Measurements from ENCODE around the gene KPNA5. TPM values are rescaled to one million over a fixed set of nuclear protein-coding genes. Genes with fewer than 3 reads are reported as not detected.

The KPNA5 gene
- total RNA-seq, 2 experiments from 2014 or later = 10.3 to 10.9 TPM

- Mint-ChIP-seq H3K27me3 (no peaks in the 10 kb centered on the region), H3K4me1 (ENCODE audit: low read depth) (peaks cover 43% of the 10 kb centered on the region), H3K36me3 (ENCODE audit: low read depth) (peaks cover 24% of the 10 kb centered on the region), H3K27ac (peak overlapping the region; percentile 8), H3K4me3 (peak overlapping the region; percentile 65), H3K9me3 (no peaks in the 10 kb centered on the region)
- intact Hi-C loops (cut with micrococcal nuclease) = no loop called here
- ChIA-PET POLR2A (interaction anchor here (4.6 kb wide), 1 partner anchor 17 kb away, joined by 42 read pairs; the partner anchor contains the start of gene KPNA5), CTCF (interaction anchor here (1.1 kb wide), 1 partner anchor 21 kb away, joined by 3 read pairs; no protein-coding TSS in a partner anchor)
- ATAC-seq (no peak), DNase-seq (no peak)
- TF ChIP-seq CTCF (IDR thresholded peaks at IDR 0.05) = no peak
Measured at GRCh38 chr6:116665464-116665863, 15.5 kb upstream of the KPNA5 start.

- TF ChIP-seq CTCF (IDR thresholded peaks at IDR 0.05) = no peak
- peaks cover 37% of the 10 kb centered on the region for H3K4me1 Mint-ChIP-seq (ENCODE audit: low read depth)
- intact Hi-C loops (cut with micrococcal nuclease) = no loop called here
- peak overlapping the region; percentile 90 for H3K4me3 Mint-ChIP-seq
- DNase-seq (no peak), ATAC-seq (peak; percentile 17)
- peak overlapping the region; percentile 56 for H3K27ac Mint-ChIP-seq
- ChIA-PET POLR2A (interaction anchor here (0.6 to 4.6 kb wide), 4 partner anchors 8 to 96 kb away, joined by 3 to 42 read pairs (median 4); partner anchors contain the start of genes KPNA5, RSPH4A and RWDD1), CTCF (no interaction called here)
- H3K27me3 Mint-ChIP-seq = no peaks in the 10 kb centered on the region
- H3K9me3 Mint-ChIP-seq = no peaks in the 10 kb centered on the region
- H3K36me3 Mint-ChIP-seq (ENCODE audit: low read depth) = peaks cover 24% of the 10 kb centered on the region
Measured at GRCh38 chr6:116666869-116667268, 14.1 kb upstream of the KPNA5 start.

GRCh38 chr6:116667623-116668022, 13.4 kb upstream of the KPNA5 start:
- Mint-ChIP-seq H3K4me3 (peak overlapping the region; percentile 90), H3K4me1 (ENCODE audit: low read depth) (peaks cover 31% of the 10 kb centered on the region), H3K9me3 (no peaks in the 10 kb centered on the region), H3K36me3 (ENCODE audit: low read depth) (peaks cover 24% of the 10 kb centered on the region), H3K27me3 (no peaks in the 10 kb centered on the region), H3K27ac (peak overlapping the region; percentile 98)
- ChIA-PET POLR2A (interaction anchor here (0.6 to 4.6 kb wide), 6 partner anchors 9 to 96 kb away, joined by 3 to 42 read pairs (median 4); partner anchors contain the start of genes KPNA5, RSPH4A and RWDD1), CTCF (interaction anchor here (1.2 kb wide), 1 partner anchor 22 kb away, joined by 3 read pairs; no protein-coding TSS in a partner anchor)
- TF ChIP-seq CTCF (IDR thresholded peaks at IDR 0.05) = no peak
- DNase-seq = no peak
- no peak for ATAC-seq
- intact Hi-C loops (cut with micrococcal nuclease) = no loop called here

- Mint-ChIP-seq H3K36me3 (ENCODE audit: low read depth) (no peaks in the 10 kb centered on the region), H3K27ac (no peak overlapping the region), H3K27me3 (no peaks in the 10 kb centered on the region), H3K4me1 (ENCODE audit: low read depth) (peaks cover 1% of the 10 kb centered on the region), H3K4me3 (no peak overlapping the region), H3K9me3 (no peaks in the 10 kb centered on the region)
- CTCF ChIA-PET = interaction anchor here (1.5 kb wide), 1 partner anchor 101 kb away, joined by 3 read pairs; the partner anchor contains the start of gene RWDD1
- ATAC-seq = no peak
- no peak for DNase-seq
- intact Hi-C loops (cut with micrococcal nuclease) = no loop called here
- POLR2A ChIA-PET = interaction anchor here (0.6 to 1.8 kb wide), 2 partner anchors 8 to 99 kb away, joined by 3 to 8 read pairs; partner anchors contain the start of gene KPNA5
- TF ChIP-seq CTCF (IDR thresholded peaks at IDR 0.05) = no peak
Measured at GRCh38 chr6:116672306-116672705, 8.7 kb upstream of the KPNA5 start.

GRCh38 chr6:116676021-116676420, 5.0 kb upstream of the KPNA5 start:
- peaks cover 9% of the 10 kb centered on the region for H3K4me1 Mint-ChIP-seq (ENCODE audit: low read depth)
- no peak for TF ChIP-seq CTCF (IDR thresholded peaks at IDR 0.05)
- H3K9me3 Mint-ChIP-seq = no peaks in the 10 kb centered on the region
- H3K27me3 Mint-ChIP-seq = no peaks in the 10 kb centered on the region
- H3K4me3 Mint-ChIP-seq = no peak overlapping the region
- intact Hi-C loops (cut with micrococcal nuclease) = no loop called here
- ChIA-PET POLR2A (no interaction called here), CTCF (no interaction called here)
- H3K27ac Mint-ChIP-seq = no peak overlapping the region
- DNase-seq (no peak), ATAC-seq (no peak)
- H3K36me3 Mint-ChIP-seq (ENCODE audit: low read depth) = no peaks in the 10 kb centered on the region
